GM12878 (cell line): ENCODE data around the gene MSX1. TPM values are rescaled to one million over a fixed set of nuclear protein-coding genes. Genes with fewer than 3 reads are reported as not detected.

ENCODE experiments used
- ATAC-seq: fragments of 200-7000 bp; cut with Tn5 transposase; 3 replicates; pipeline ENCODE4 v1.9.1; 2020; ENCODE audit warnings: mild to moderate bottlenecking, moderate library complexity
- BruUV-seq: library from RNA; stranded (reverse); fragments of 400-500 nt; replicated peaks from 2 replicates; lab custom pipeline; 2021; lab: Mats Ljungman, UMichigan
- CTCF ChIA-PET: fragments of 300-600 bp; sonication (Branson Sonifier 250); formaldehyde crosslinking; extraction: SDS; loops from one replicate; lab custom pipeline; 2021; ENCODE audit warnings: inconsistent platforms; lab: Yijun Ruan, JAX
- POLR2A ChIA-PET: fragments of 350-600 bp; formaldehyde crosslinking; extraction: SDS; loops from one replicate; lab custom pipeline; 2021; ENCODE audit warnings: inconsistent platforms; lab: Charles Lee
- RAD21 ChIA-PET: fragments of 300-600 bp; sonication (Branson Sonifier 250); formaldehyde crosslinking; loops from one replicate; lab custom pipeline; 2023; ENCODE audit warnings: antibody characterized with exemption; ENCODE audit not compliant: unreplicated experiment; lab: Charles Lee
- SMC1A ChIA-PET: fragments of 300-600 bp; sonication (Branson Sonifier 250); formaldehyde crosslinking; loops from one replicate; lab custom pipeline; 2023; ENCODE audit not compliant: unreplicated experiment, uncharacterized antibody; lab: Charles Lee
- DNase-seq: peaks from one replicate; pipeline ENCODE4 v3.0.0-alpha.2; 2011; ENCODE audit warnings: low read depth, low spot score
- FAIRE-seq: peaks from 3 replicates; lab custom pipeline; 2011; peaks lifted over from hg19 to GRCh38; lab: Jason Lieb, UNC
- H2AFZ ChIP-seq: 2 replicates; pipeline ENCODE4 v1.6.0; 2011; ENCODE audit warnings: low read depth, low read length, control low read depth; ENCODE audit not compliant: control insufficient read depth
- H3K27ac ChIP-seq: 2 replicates; pipeline ENCODE4 v1.5.1; 2011; ENCODE audit warnings: control low read depth; ENCODE audit not compliant: control insufficient read depth, insufficient read depth
- H3K27me3 ChIP-seq, 2 experiments: replicated peaks in 1 of 2; 2 replicates each; pipeline versions ENCODE4 v1.6.0 to v1.6.1; 2011; ENCODE audit warnings: low read length in 1 of 2; ENCODE audit not compliant: control insufficient read depth in 2 of 2, insufficient read depth in 2 of 2
- H3K36me3 ChIP-seq, 2 experiments: 2 replicates each; pipeline ENCODE4 v1.5.1; 2011; ENCODE audit warnings: low read length in 1 of 2; ENCODE audit not compliant: control insufficient read depth in 2 of 2, insufficient read depth in 2 of 2
- H3K4me1 ChIP-seq: 2 replicates; pipeline ENCODE4 v1.6.1; 2011; ENCODE audit warnings: mild to moderate bottlenecking, low read length, moderate library complexity, mixed read lengths; ENCODE audit not compliant: control insufficient read depth, insufficient read depth
- H3K4me2 ChIP-seq: 2 replicates; pipeline ENCODE4 v1.6.0; 2011; ENCODE audit warnings: control low read depth; ENCODE audit not compliant: control insufficient read depth, insufficient read depth
- H3K4me3 ChIP-seq: fragments of 200-600 bp; sonication (generic); 2 replicates; pipeline ENCODE4 v1.5.1; 2016
- H3K79me2 ChIP-seq: 2 replicates; pipeline ENCODE4 v1.6.0; 2011; ENCODE audit warnings: low read length; ENCODE audit not compliant: control insufficient read depth, insufficient read depth
- H3K9ac ChIP-seq: 2 replicates; pipeline ENCODE4 v1.8.0; 2011; ENCODE audit warnings: low read length, control low read depth, mixed read lengths; ENCODE audit not compliant: control insufficient read depth, insufficient read depth
- H3K9me3 ChIP-seq: replicated peaks from 3 replicates; pipeline ENCODE4 v1.5.1; 2011; ENCODE audit warnings: mild to moderate bottlenecking, low read length; ENCODE audit not compliant: control insufficient read depth, insufficient read depth
- H4K20me1 ChIP-seq: 2 replicates; pipeline ENCODE4 v1.6.0; 2011; ENCODE audit not compliant: control insufficient read depth, insufficient read depth
- BACH1 ChIP-seq: fragments of 450-650 bp; IDR thresholded peaks from 2 replicates; pipeline ENCODE4 v1.6.1; 2017; ENCODE audit warnings: mild to moderate bottlenecking, borderline replicate concordance
- CHD1 ChIP-seq: IDR thresholded peaks from 2 replicates; pipeline ENCODE4 v1.6.1; 2012; ENCODE audit warnings: low read depth, low read length, improper control_type of control experiment
- FOXM1 ChIP-seq: IDR thresholded peaks from 2 replicates; pipeline ENCODE4 v1.6.1; 2012; ENCODE audit warnings: low read depth, mild to moderate bottlenecking, inconsistent platforms, low read length, moderate library complexity
- IKZF1 ChIP-seq: fragments of 450-650 bp; conservative IDR thresholded peaks from 2 replicates; pipeline ENCODE4 v1.6.1; 2017; ENCODE audit warnings: antibody characterized with exemption, mild to moderate bottlenecking
- WGBS: methylation state at CpG from one replicate; pipeline ENCODE4 v1.1.6; 2016; ENCODE audit warnings: low lambda C conversion rate; ENCODE audit not compliant: insufficient replicate concordance, insufficient coverage; ENCODE audit errors: missing lambda C conversion rate; 5-methylcytosine and 5-hydroxymethylcytosine counted together
- in situ Hi-C: fragments of 300-500 bp; cut with MboI; formaldehyde crosslinking; loops from 9 replicates; pipeline ENCODE4 v1.14.3; 2018; ENCODE audit warnings: mixed read lengths
- intact Hi-C: fragments of 100-400 bp; cut with micrococcal nuclease; formaldehyde crosslinking; loops from one replicate; pipeline ENCODE4 v1.14.2; 2022; ENCODE audit not compliant: unreplicated experiment
- polyA plus RNA-seq, 11 experiments: library from polyadenylated mRNA; depleted of rRNA in 4 of 11; unstranded in 6 of 11; stranded (reverse) in 5 of 11; fragments of >200 nt; fragmentation: Nextera tagmentation in 4 of 11; fragmentation: Illumina TruSeq in 1 of 11; extraction: Ambion mirVana in 4 of 11; extraction: Trizol in 1 of 11; gene quantifications; 1 replicate in 1 of 11; 2 replicates in 10 of 11; pipeline versions ENCODE4 v1.2.1 to v1.2.3, GENCODE V29; 2011 to 2016; ENCODE audit warnings: inconsistent platforms in 2 of 11, missing spikeins in 2 of 11, low read depth in 1 of 11
- total RNA-seq, 4 experiments: library from RNA; depleted of rRNA in 3 of 4; stranded (reverse); fragments of >200 nt in 3 of 4; fragmentation: Illumina TruSeq in 1 of 4; extraction: Trizol in 1 of 4; gene quantifications; 2 replicates each; pipeline versions ENCODE4 v1.2.1 to v1.2.3, GENCODE V29; 2013 to 2021
- TF ChIP-seq, protein P1 (sequence below): fragments of 450-650 bp; IDR thresholded peaks from 2 replicates; pipeline ENCODE4 v1.6.1; 2017; ENCODE audit warnings: borderline replicate concordance

Gene MSX1
- total and polyA plus RNA-seq, 10 of the 15 experiments (the other 5 are each of a cell fraction or from before 2014, with no cell fraction given): 0.04 to 0.56 (median 0.15) TPM; not detected in 2

DNA sequence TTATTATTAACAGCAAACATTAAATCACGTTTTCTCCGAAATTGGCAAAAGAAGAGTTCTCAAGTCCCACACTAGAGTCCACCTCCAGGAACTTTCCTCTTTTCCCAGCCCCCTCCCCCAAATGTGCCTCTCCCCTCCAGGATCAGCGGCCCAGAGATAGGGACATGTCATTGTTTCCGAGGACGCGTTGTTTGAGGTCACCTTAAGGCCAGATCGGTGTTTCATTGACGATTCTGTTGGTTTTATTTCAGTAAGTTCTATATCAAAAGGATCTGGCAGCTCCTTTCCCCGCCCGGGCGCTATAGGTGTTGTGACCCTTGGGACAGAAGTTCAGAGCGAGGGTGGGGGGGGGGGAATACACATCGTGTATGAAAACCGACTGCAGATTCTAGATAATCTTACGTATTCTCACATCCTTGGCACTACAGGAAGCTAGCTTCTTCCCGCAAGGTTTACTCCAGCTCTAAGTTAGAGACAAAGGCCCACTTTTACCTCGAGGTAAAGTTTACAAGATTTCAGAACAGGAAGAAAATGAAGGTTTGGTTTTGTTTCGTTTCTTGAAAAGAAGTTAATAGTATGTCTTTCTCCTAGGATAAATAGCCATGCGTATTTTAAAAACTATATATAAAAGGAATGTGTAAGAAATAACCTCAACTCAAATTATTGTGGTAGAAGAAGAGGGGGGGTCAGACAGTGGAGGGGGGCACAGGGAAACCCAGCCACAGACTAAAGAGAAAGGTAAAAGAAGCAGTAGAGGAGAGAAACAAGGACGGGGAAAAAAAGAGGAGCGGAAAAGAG, 739 bp upstream of the MSX1 start:
- SMC1A ChIA-PET: interaction anchor here (0.6 kb wide), 1 partner anchor 115 kb away, joined by 3 read pairs; no protein-coding TSS in a partner anchor
- WGBS: 48% methylated on average over 19 of the region's 21 CpGs
- Histone ChIP-seq H3K9ac (no peak overlapping the region), H4K20me1 (no peaks in the 10 kb centered on the region), H3K4me3 (peak overlapping the region; percentile 25; the same call in 1 of the 2 replicates), H2AFZ (0 out of 2 replicates have a peak overlapping the region, but pooled peaks have one; percentile 21), H3K9me3 (peaks cover 4% of the 10 kb centered on the region; the same call in 2 of the 3 replicates), H3K4me2 (peak overlapping the region; percentile 66), H3K36me3 (no peaks in the 10 kb centered on the region), H3K27ac (no peak overlapping the region), H3K79me2 (no peaks in the 10 kb centered on the region), H3K27me3 (peaks cover 16 to 27% of the 10 kb centered on the region in 2 experiments), H3K4me1 (no peaks in the 10 kb centered on the region)
- POLR2A ChIA-PET: no interaction called here
- CTCF ChIA-PET: interaction anchor here (0.6 kb wide), 1 partner anchor 41 kb away, joined by 3 read pairs; no protein-coding TSS in a partner anchor
- no peak for TF ChIP-seq FOXM1
- no peak for TF ChIP-seq CHD1
- ATAC-seq (no peak), FAIRE-seq (no peak), DNase-seq (no peak)
- in situ Hi-C loops: no loop called here
- no TSS peak for BruUV-seq
- intact Hi-C loops: no loop called here
- RAD21 ChIA-PET: no interaction called here

DNA sequence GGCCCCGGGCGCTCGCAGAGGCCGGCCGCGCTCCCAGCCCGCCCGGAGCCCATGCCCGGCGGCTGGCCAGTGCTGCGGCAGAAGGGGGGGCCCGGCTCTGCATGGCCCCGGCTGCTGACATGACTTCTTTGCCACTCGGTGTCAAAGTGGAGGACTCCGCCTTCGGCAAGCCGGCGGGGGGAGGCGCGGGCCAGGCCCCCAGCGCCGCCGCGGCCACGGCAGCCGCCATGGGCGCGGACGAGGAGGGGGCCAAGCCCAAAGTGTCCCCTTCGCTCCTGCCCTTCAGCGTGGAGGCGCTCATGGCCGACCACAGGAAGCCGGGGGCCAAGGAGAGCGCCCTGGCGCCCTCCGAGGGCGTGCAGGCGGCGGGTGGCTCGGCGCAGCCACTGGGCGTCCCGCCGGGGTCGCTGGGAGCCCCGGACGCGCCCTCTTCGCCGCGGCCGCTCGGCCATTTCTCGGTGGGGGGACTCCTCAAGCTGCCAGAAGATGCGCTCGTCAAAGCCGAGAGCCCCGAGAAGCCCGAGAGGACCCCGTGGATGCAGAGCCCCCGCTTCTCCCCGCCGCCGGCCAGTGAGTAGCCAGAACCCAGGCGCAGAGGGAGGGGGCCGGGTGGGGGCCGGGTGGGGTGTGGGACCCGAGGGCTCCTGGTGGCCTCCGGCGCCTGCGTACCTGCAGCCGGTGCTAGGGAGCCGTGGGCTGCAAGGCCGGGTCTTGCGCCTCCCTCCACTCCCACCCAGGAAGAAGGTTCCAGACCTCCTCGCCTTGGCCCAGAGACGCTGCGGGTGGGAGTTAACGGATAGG, 534 bp downstream of the MSX1 start:
- ChIA-PET RAD21 (no interaction called here), CTCF (no interaction called here), POLR2A (no interaction called here), SMC1A (no interaction called here)
- H3K36me3 ChIP-seq: no peaks in the 10 kb centered on the region
- in situ Hi-C loops: no loop called here
- H3K9ac ChIP-seq: peak overlapping the region; percentile 17; the same call in 1 of the 2 replicates
- no TSS peak for BruUV-seq
- intact Hi-C loops: no loop called here
- H3K79me2 ChIP-seq: no peaks in the 10 kb centered on the region
- H3K4me3 ChIP-seq: peak overlapping the region; percentile 25
- peaks cover 6% of the 10 kb centered on the region; the same call in 2 of the 3 replicates for H3K9me3 ChIP-seq
- no peak for DNase-seq
- H3K4me1 ChIP-seq: no peaks in the 10 kb centered on the region
- FAIRE-seq: no peak
- peak; percentile 50 for ATAC-seq
- no peak overlapping the region for H3K27ac ChIP-seq
- H2AFZ ChIP-seq: no peak overlapping the region
- H3K27me3 ChIP-seq: peaks cover 24 to 28% of the 10 kb centered on the region in 2 experiments
- TF ChIP-seq, protein P1, sequence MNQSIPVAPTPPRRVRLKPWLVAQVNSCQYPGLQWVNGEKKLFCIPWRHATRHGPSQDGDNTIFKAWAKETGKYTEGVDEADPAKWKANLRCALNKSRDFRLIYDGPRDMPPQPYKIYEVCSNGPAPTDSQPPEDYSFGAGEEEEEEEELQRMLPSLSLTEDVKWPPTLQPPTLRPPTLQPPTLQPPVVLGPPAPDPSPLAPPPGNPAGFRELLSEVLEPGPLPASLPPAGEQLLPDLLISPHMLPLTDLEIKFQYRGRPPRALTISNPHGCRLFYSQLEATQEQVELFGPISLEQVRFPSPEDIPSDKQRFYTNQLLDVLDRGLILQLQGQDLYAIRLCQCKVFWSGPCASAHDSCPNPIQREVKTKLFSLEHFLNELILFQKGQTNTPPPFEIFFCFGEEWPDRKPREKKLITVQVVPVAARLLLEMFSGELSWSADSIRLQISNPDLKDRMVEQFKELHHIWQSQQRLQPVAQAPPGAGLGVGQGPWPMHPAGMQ: no peak
- no peak for TF ChIP-seq BACH1
- 0 out of 2 replicates have a peak, but pooled peaks have one; percentile 4 for TF ChIP-seq IKZF1
- H3K4me2 ChIP-seq: peak overlapping the region; percentile 66
- no peaks in the 10 kb centered on the region for H4K20me1 ChIP-seq
- whole genome bisulfite sequencing: 4% methylated on average over 46 of the region's 80 CpGs
